OCI-LY1 (cell line): ENCODE measurements around the gene CDRT4.

Experiments used
- H2AFZ ChIP-seq: fragments of 200-600 bp; sonication (generic), shearing (Covaris generic); 2 replicates; pipeline ENCODE4 v1.6.0; 2014; ENCODE audit warnings: antibody characterized with exemption, mild to moderate bottlenecking, low read length
- H3F3A ChIP-seq: fragments of 200-600 bp; sonication (generic), shearing (Covaris generic); 2 replicates; pipeline ENCODE4 v1.6.0; 2014; ENCODE audit warnings: mild to moderate bottlenecking, antibody characterized with exemption, low read length, moderate library complexity; ENCODE audit not compliant: insufficient read depth
- H3K27ac ChIP-seq: fragments of 200-600 bp; sonication (generic); 2 replicates; pipeline ENCODE4 v1.5.1; 2014; ENCODE audit warnings: low read length, mixed run types, mild to moderate bottlenecking, low read depth; ENCODE audit not compliant: poor library complexity, severe bottlenecking
- H3K27me3 ChIP-seq: fragments of 200-600 bp; sonication (generic); 2 replicates; pipeline ENCODE4 v1.6.0; 2014; ENCODE audit warnings: antibody characterized with exemption, mild to moderate bottlenecking, low read length, moderate library complexity; ENCODE audit not compliant: insufficient read depth
- H3K36me3 ChIP-seq: fragments of 200-600 bp; sonication (generic); 2 replicates; pipeline ENCODE4 v1.6.1; 2014; ENCODE audit warnings: mild to moderate bottlenecking, antibody characterized with exemption, low read length, moderate library complexity, mixed read lengths; ENCODE audit not compliant: insufficient read depth
- H3K4me1 ChIP-seq: fragments of 200-600 bp; sonication (generic); 2 replicates; pipeline ENCODE4 v1.5.1; 2014; ENCODE audit warnings: mild to moderate bottlenecking, low read length, moderate library complexity; ENCODE audit not compliant: insufficient read depth, severe bottlenecking
- H3K4me2 ChIP-seq: fragments of 200-600 bp; sonication (generic), shearing (Covaris generic); 2 replicates; pipeline ENCODE4 v1.6.1; 2014; ENCODE audit warnings: low read length
- H3K4me3 ChIP-seq: fragments of 200-600 bp; sonication (generic); 2 replicates; pipeline ENCODE4 v1.5.1; 2014; ENCODE audit warnings: low read length, low read depth, mild to moderate bottlenecking, mixed read lengths; ENCODE audit not compliant: poor library complexity, severe bottlenecking
- H3K79me2 ChIP-seq: fragments of 200-600 bp; shearing (Covaris generic); 2 replicates; pipeline ENCODE4 v1.6.1; 2016; ENCODE audit warnings: mixed run types, low read length, mixed read lengths; ENCODE audit not compliant: insufficient read depth
- H3K9ac ChIP-seq: fragments of 200-600 bp; sonication (generic), shearing (Covaris generic); 2 replicates; pipeline ENCODE4 v1.6.1; 2014; ENCODE audit warnings: mild to moderate bottlenecking, low read length, mixed read lengths
- H3K9me2 ChIP-seq: fragments of 200-600 bp; sonication (generic), shearing (Covaris generic); 2 replicates; pipeline ENCODE4 v1.6.1; 2014; ENCODE audit warnings: low read depth, mild to moderate bottlenecking, low read length, mixed read lengths
- H3K9me3 ChIP-seq: fragments of 200-600 bp; shearing (Covaris generic); 2 replicates; pipeline ENCODE4 v1.6.1; 2014; ENCODE audit warnings: low read length, mixed read lengths
- H4K20me1 ChIP-seq: fragments of 200-600 bp; sonication (generic), shearing (Covaris generic); 2 replicates; pipeline ENCODE4 v1.6.0; 2016; ENCODE audit warnings: mild to moderate bottlenecking, low read length; ENCODE audit not compliant: insufficient read depth
- EZH2 ChIP-seq: fragments of 200-600 bp; sonication (generic), shearing (Covaris generic); IDR thresholded peaks from 2 replicates; pipeline ENCODE4 v1.8.0; 2017; ENCODE audit warnings: borderline replicate concordance, mixed run types, mild to moderate bottlenecking, antibody characterized with exemption, low read length, moderate library complexity, mixed read lengths
- TF ChIP-seq, protein P1 (sequence below): fragments of 200-600 bp; sonication (generic), shearing (Covaris generic); IDR thresholded peaks from 2 replicates; pipeline ENCODE4 v1.5.1; 2017; ENCODE audit warnings: mild to moderate bottlenecking, antibody characterized with exemption, low read length, moderate library complexity, mixed read lengths

CDRT4 gene

DNA sequence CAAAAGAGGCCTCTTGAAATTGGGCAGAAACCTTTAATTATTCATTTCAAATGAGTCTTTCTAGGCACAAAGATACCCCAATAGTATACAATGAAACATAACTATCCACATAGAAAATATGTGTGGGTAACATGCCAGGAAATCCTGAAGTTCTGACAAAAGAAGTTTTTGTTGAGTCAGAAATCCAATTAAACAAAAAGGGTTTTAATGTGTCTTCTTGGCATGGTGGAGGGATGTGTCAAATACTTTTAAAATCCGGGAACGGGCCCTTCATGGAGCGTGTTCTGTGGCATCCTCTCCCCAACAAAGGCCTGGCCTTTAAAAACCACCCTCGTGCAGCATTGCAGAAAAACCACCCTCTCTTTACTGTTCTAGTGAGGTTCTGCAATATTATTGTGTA lies 14.2 kb downstream of the CDRT4 start:
- Histone ChIP-seq H3K27ac (no peak overlapping the region), H3F3A (no peaks in the 10 kb centered on the region), H3K79me2 (no peaks in the 10 kb centered on the region), H4K20me1 (no peaks in the 10 kb centered on the region), H3K27me3 (no peaks in the 10 kb centered on the region), H3K4me2 (no peak overlapping the region), H3K9me2 (no peaks in the 10 kb centered on the region), H3K9ac (no peak overlapping the region), H3K4me1 (no peaks in the 10 kb centered on the region), H3K4me3 (no peak overlapping the region), H3K9me3 (no peaks in the 10 kb centered on the region), H3K36me3 (no peaks in the 10 kb centered on the region), H2AFZ (no peak overlapping the region)
- no peak for TF ChIP-seq EZH2
- TF ChIP-seq, protein P1, sequence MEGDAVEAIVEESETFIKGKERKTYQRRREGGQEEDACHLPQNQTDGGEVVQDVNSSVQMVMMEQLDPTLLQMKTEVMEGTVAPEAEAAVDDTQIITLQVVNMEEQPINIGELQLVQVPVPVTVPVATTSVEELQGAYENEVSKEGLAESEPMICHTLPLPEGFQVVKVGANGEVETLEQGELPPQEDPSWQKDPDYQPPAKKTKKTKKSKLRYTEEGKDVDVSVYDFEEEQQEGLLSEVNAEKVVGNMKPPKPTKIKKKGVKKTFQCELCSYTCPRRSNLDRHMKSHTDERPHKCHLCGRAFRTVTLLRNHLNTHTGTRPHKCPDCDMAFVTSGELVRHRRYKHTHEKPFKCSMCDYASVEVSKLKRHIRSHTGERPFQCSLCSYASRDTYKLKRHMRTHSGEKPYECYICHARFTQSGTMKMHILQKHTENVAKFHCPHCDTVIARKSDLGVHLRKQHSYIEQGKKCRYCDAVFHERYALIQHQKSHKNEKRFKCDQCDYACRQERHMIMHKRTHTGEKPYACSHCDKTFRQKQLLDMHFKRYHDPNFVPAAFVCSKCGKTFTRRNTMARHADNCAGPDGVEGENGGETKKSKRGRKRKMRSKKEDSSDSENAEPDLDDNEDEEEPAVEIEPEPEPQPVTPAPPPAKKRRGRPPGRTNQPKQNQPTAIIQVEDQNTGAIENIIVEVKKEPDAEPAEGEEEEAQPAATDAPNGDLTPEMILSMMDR = no peak

DNA sequence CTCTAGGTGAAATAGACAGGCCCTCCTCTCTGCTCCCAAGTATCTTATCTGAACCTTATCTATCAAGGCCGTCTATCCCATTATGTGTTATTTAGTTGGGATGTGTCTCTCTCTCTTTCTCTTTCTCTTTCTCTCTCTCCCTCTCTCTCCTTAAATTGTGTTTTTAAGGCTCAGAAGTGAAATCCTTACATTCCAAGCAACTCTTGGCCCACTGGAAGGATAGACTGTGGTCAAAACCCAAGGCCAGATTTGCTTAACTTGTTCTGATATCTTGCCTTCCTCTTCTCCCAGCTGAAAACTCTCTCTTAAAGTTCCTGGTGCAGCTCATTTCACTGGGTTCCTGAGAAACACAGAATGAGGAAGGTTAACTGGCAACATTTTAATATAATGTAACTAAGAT lies 14.7 kb downstream of the CDRT4 start:
- H3K9ac ChIP-seq = no peak overlapping the region
- no peaks in the 10 kb centered on the region for H3F3A ChIP-seq
- H3K27ac ChIP-seq = no peak overlapping the region

DNA sequence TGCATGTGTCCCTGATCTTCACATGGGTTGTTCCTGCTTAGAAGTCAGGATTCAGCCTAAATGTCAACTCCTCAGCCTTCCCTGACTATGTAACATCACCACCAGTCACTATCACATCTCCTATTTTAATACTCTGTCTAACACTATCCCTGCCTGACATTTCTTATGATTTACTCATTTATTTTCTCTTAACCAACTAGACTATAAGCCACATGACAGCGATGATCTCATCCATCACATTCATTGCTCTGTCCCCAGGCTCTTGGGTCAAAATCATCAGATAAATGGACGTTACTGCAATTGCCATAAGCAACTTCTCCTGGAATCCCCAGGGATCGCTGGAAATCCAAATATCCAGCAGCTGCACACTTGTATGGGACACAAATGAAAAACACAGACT lies 15.7 kb downstream of the CDRT4 start:
- Histone ChIP-seq H2AFZ (no peak overlapping the region), H3K9ac (no peak overlapping the region), H3K9me2 (no peaks in the 10 kb centered on the region), H3K4me1 (no peaks in the 10 kb centered on the region), H3K27ac (no peak overlapping the region), H3K4me2 (no peak overlapping the region), H3K36me3 (no peaks in the 10 kb centered on the region), H4K20me1 (no peaks in the 10 kb centered on the region), H3K9me3 (no peaks in the 10 kb centered on the region), H3K4me3 (no peak overlapping the region), H3K79me2 (no peaks in the 10 kb centered on the region), H3K27me3 (no peaks in the 10 kb centered on the region), H3F3A (no peaks in the 10 kb centered on the region)
- TF ChIP-seq, protein P1 = no peak
- no peak for TF ChIP-seq EZH2

More for the DNA sequence above, 14.7 kb downstream of the CDRT4 start:
- no peaks in the 10 kb centered on the region for H3K4me1 ChIP-seq
- no peak overlapping the region for H3K4me3 ChIP-seq
- no peak overlapping the region for H2AFZ ChIP-seq
- H4K20me1 ChIP-seq = no peaks in the 10 kb centered on the region
- H3K4me2 ChIP-seq = no peak overlapping the region
- no peaks in the 10 kb centered on the region for H3K79me2 ChIP-seq
- H3K36me3 ChIP-seq = no peaks in the 10 kb centered on the region
- H3K9me2 ChIP-seq = no peaks in the 10 kb centered on the region
- no peaks in the 10 kb centered on the region for H3K27me3 ChIP-seq
- TF ChIP-seq EZH2 = no peak
- TF ChIP-seq, protein P1 = no peak
- H3K9me3 ChIP-seq = no peaks in the 10 kb centered on the region
